ENCODE data around the gene GMPS. TPM values are rescaled to one million over a fixed set of nuclear protein-coding genes. Genes with fewer than 3 reads are reported as not detected.
"Not testable (repeated sequence)": the region's sequence is repeated elsewhere in the genome, so short reads cannot be mapped to it uniquely, and the experiment has no call there.

Gene GMPS
- total RNA-seq, result 36.7 TPM

- peak; percentile 95 for DNase-seq (ENCODE audit: low spot score)
Observed at GRCh38 chr3:155870133-155870944, at the start of gene GMPS. Gene GMPS, plus strand, starts transcription at chr3:155870650. Its CDS starts 221 bp downstream, at chr3:155870871.

GRCh38 chr3:155828490-155829098 lies 41.9 kb upstream of the GMPS start:
- DNase-seq (ENCODE audit: low spot score), result not testable (repeated sequence)

GRCh38 chr3:155835341-155836071 lies 34.9 kb upstream of the GMPS start:
- no peak for DNase-seq (ENCODE audit: low spot score)

GRCh38 chr3:155843569-155843968 lies 26.9 kb upstream of the GMPS start:
- DNase-seq (ENCODE audit: low spot score), result no peak

GRCh38 chr3:155846119-155846518 lies 24.3 kb upstream of the GMPS start:
- DNase-seq (ENCODE audit: low spot score), result no peak

- no peak for DNase-seq (ENCODE audit: low spot score)
Observed at GRCh38 chr3:155847993-155848392, 22.5 kb upstream of the GMPS start.

- not testable (repeated sequence) for DNase-seq (ENCODE audit: low spot score)
Observed at GRCh38 chr3:155849404-155849803, 21.0 kb upstream of the GMPS start.

GRCh38 chr3:155852341-155852740 lies 18.1 kb upstream of the GMPS start:
- no peak for DNase-seq (ENCODE audit: low spot score)

- peak; percentile 12 for DNase-seq (ENCODE audit: low spot score)
Observed at GRCh38 chr3:155853214-155854140, 17.0 kb upstream of the GMPS start.

GRCh38 chr3:155854141-155854940 lies 16.1 kb upstream of the GMPS start, which contains the start of gene SLC33A1:
Gene SLC33A1, minus strand, starts transcription at chr3:155854427. Its CDS starts 430 bp downstream, at chr3:155853997.
- peak; percentile 100 for DNase-seq (ENCODE audit: low spot score)

GRCh38 chr3:155859859-155860258 lies 10.6 kb upstream of the GMPS start:
- DNase-seq (ENCODE audit: low spot score), result no peak

GRCh38 chr3:155860424-155860823 lies 10.0 kb upstream of the GMPS start:
- not testable (repeated sequence) for DNase-seq (ENCODE audit: low spot score)

GRCh38 chr3:155861476-155862183 lies 8.8 kb upstream of the GMPS start:
- DNase-seq (ENCODE audit: low spot score), result no peak

GRCh38 chr3:155862290-155862982 lies 8.0 kb upstream of the GMPS start:
- DNase-seq (ENCODE audit: low spot score), result peak; percentile 25

- DNase-seq (ENCODE audit: low spot score), result no peak
Observed at GRCh38 chr3:155863072-155863784, 7.2 kb upstream of the GMPS start.

- DNase-seq (ENCODE audit: low spot score), result no peak
Observed at GRCh38 chr3:155869691-155870090, 759 bp upstream of the GMPS start.

GRCh38 chr3:155870945-155871745 lies 695 bp downstream of the GMPS start:
- peak; percentile 40 for DNase-seq (ENCODE audit: low spot score)

GRCh38 chr3:155871746-155872158 lies 1.3 kb downstream of the GMPS start:
- no peak for DNase-seq (ENCODE audit: low spot score)

Measured in mucosa of gallbladder (tissue), 1 donor.